HG03095 (cell line): ENCODE data around the gene DNM1.

Source experiments
- ATAC-seq: cut with Tn5 transposase; IDR thresholded peaks from one replicate; pipeline ENCODE4 v1.9.1; 2021; ENCODE audit warnings: moderate library complexity; ENCODE audit not compliant: unreplicated experiment

The DNM1 gene

DNA sequence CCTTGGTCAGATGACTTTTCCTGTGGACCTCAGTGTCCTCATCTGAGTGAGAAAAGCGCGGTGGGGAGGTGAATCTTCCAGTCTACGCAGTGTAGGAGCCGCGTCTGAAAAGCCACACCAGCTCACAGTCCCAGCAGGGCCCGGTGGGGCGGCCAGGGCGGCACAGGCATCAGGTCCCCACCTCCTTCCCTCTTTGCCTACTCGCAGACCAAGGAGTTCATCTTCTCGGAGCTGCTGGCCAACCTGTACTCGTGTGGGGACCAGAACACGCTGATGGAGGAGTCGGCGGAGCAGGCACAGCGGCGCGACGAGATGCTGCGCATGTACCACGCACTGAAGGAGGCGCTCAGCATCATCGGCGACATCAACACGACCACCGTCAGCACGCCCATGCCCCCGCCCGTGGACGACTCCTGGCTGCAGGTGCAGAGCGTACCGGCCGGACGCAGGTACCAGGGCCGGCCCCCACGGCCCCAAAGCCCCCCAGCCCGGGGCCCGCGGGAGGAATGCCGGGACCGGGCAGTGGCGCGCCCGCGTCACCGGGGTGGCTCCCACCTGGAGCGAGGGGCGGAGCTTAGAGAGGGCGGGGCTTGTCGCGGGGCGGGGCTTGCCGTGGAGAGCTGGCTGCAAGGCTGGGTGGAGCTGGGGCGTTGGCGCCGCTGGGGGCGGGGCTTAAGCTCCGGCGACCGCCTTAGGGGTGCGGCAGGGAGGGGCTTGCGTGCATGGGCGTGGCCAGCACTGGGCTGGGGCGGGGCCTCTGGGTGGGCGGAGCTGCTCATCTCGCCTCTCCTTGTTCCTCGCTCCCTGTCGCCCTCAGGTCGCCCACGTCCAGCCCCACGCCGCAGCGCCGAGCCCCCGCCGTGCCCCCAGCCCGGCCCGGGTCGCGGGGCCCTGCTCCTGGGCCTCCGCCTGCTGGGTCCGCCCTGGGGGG lies 47.0 kb downstream of the DNM1 start:
- peak; percentile 78 for ATAC-seq

DNA sequence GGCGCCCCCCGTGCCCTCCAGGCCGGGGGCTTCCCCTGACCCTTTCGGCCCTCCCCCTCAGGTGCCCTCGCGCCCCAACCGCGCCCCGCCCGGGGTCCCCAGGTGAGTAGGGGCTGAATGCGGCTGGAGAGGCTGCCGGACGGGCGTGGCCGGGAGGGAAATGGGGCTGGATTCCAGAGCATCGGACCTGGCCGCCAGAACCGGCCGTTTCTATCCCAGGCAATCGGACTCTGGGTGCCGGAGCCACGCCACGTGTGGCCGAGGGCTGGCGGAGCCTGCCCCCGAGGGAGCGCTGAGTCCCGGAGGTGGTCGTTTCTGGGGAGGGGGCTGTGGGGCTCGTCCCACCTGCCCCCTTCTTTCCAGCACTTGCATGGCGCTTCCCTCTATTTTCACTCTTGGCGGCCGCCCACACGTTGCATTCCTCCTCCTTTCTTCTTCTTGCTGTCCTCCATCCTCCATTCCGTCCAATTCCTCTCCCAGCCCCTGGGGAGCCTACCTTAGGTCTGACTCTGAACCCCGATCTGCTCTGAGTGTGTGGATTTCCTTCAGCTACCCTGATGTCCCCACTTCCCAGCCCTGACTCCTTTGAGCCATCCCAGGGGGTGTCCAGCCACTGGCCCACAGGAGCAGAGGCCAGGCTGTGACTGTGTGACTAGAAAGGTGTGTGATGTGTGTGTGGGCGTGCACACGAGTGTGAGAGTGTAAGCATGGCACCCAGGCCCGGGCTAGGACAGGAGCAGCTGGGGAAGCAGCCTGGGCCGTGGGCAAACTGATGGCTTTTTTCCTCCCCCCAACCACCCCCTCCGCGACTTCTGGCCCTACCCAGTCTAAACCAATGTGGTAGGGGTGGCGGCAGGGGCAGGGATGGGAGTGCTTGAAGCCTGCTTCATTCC lies 47.9 kb downstream of the DNM1 start:
- ATAC-seq, result no peak

DNA sequence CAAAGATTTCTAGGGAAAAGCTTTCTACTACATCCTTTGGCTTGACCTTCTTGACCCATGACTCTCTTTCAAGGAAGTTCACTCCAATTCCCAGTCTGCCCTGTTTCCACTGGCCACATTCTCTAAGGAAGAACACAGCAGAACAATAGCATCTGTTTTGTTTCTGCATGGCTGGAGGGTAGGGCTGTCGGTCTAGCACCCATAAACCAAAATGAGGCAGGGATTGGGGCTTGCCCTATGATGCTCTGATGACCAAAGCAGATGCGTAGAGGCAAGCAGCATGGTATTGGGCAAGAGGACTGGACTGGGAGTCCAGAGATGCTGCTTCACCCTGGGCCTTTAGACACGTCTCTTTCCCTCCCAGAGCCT lies 48.5 kb downstream of the DNM1 start:
- no peak for ATAC-seq

- ATAC-seq, result no peak
Observed at GRCh38 chr9:128252317-128253139, 49.3 kb downstream of the DNM1 start.

DNA sequence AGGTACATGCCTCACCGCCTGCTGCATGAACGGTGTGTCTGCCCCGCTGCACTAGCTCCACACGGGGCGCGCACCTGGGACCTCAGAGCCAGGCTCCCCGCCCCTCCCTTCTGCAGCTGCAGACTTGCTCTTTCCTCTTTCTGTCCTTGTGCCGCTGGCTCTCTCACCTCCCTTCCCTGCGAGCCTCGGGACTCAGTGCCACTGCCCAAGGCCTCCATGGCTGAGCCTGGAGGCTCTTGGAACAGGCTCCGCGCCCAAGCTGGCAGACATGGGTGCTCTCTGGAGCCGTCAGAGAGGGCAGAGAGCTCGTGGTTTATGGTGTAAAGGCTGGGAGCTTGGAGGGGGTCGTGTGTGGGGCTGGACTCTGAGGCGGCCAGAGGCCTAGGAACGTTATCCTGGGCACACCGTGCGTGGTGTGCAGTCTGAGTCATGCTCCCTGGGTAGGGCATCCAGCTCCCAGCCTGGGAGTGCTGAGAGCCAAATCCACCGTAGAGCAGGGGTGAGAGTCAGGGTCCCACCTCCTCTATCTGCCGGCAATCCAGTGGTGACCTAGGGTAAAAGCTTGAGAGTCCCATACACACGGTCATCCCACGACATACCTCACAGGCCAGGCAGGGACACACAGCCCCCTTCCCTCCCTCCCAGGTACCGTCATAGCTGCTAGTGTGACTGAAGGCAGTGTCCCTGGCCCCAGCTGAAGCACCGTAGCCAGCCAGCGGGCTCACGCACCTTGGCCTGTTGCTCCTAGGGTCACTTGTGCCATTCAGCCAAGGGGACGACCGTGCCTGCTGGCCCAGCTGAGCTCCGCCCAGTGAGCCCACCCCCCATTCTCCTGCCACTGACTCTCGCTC lies 50.2 kb downstream of the DNM1 start:
- ATAC-seq, result no peak

GRCh38 chr9:128253991-128254346 lies 50.8 kb downstream of the DNM1 start:
- no peak for ATAC-seq

GRCh38 chr9:128254362-128254761 lies 51.2 kb downstream of the DNM1 start:
- no peak for ATAC-seq

GRCh38 chr9:128254855-128255759 lies 51.9 kb downstream of the DNM1 start:
- ATAC-seq, result no peak

GRCh38 chr9:128257086-128257825 lies 54.1 kb downstream of the DNM1 start:
- ATAC-seq, result no peak

DNA sequence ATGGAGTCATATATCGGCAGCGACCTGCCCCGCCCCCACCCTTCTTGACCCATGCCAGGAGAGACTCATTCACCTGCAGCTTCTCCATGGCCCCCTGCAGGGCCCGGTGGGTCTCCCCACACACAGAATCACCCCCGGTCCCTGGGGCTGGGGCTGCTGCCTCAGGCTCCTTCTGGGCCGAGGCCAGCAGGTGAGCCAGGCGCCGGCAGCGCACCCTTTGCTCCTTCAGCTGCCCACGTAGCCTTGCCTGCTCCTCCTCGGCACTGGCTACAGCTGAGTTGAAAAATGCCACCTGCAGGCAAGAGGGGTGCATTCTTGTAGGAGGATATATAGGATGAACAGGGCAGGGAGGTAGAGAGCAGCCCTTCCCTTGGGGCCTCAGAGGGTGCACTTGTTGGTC lies 54.7 kb downstream of the DNM1 start:
- no peak for ATAC-seq

DNA sequence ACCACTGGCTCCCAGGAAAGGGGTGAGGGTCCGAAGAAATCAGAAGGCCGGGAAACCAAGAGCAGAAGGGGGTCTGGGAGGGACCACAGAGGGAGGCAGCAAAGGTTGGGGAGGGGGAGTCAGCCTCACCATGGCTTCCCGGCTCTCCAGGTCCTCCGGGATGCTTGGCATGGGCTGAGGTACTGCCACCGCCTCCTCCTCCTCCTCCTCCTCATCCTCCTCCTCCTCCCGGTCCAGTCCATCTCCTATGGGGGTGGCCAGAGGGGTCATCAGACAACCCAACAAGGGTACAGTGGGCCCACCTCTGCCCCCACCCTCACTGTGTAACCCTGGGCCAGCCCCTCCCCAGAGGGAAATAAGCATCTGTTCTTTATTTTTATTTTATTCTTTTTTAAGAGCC lies 55.1 kb downstream of the DNM1 start:
- ATAC-seq, result no peak

DNA sequence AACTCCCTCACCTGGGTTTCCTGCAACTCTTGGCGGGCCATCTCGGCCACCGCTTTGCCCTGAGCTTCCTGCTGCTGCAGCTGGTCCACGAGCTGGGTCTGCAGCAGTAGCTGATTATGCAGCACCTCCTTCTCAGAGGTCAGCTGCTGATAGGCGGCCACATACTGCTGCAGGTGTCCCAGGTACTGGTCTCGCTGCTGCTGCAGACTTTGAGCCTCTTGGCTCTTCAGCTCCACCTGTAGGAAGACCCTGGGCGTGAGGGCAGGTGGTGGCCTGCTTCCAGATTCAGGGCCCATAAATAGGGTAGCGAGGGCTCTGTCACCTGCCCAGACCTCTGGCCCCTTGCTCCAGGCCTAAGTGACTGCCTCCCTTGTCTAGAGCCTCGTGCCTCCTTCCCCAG lies 56.0 kb downstream of the DNM1 start:
- no peak for ATAC-seq

DNA sequence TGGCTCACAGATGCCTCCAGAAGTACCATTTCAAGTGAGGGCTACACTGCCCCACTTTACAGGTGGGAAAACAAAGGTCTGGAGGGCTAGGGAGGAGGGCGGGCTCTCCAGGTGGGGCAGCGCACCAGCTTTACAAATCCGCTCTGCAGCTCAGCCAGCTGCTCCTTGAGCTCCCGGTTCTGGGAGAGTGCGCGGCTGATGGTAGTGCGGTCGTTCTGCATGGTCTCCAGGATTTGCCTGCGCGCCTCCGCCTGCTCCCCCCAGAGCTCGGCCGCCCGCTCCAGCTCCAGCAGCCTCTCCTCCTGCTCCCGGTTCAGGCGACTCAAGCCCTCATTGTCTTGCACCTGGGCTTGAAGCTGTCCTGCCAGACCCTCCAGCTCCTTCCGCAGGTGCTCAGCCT lies 57.2 kb downstream of the DNM1 start:
- ATAC-seq, result no peak

- ATAC-seq, result no peak
Observed at GRCh38 chr9:128262687-128263086, 59.5 kb downstream of the DNM1 start.

- no peak for ATAC-seq
Observed at GRCh38 chr9:128265348-128265847, 62.2 kb downstream of the DNM1 start.

- no peak for ATAC-seq
Observed at GRCh38 chr9:128266868-128267590, 63.9 kb downstream of the DNM1 start.

DNA sequence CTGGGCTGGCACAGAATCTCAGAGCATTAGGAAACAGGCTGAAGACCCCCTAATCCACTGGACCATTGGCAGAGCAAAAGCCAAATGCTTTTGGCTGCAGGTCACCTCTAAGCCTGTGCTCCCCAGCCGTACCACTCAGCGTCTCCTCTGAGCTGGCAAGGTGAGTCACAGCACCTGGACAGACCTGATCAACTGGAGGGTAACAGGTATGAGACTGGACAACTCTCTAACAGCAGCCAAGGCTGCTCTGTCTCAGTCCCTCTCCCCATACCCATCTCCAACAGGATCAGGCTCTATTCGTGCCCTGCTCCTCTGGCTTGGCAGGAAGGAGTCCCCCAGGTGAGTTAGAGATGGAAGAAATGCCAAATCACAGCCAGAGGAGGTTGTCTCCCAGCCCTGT lies 67.9 kb downstream of the DNM1 start:
- no peak for ATAC-seq

GRCh38 chr9:128271512-128271911 lies 68.3 kb downstream of the DNM1 start:
- no peak for ATAC-seq
